H1 (cell line): ENCODE data around the gene NFASC. TPM values are rescaled to one million over a fixed set of nuclear protein-coding genes. Genes with fewer than 3 reads are reported as not detected.

Source experiments
- CTCF ChIA-PET: fragments of 300-600 bp; sonication (Branson Sonifier 250); formaldehyde crosslinking; loops from one replicate; lab custom pipeline; 2021; ENCODE audit not compliant: partially characterized antibody; lab: Charles Lee
- POLR2A ChIA-PET: fragments of 300-600 bp; sonication (Branson Sonifier 250); formaldehyde crosslinking; loops from one replicate; lab custom pipeline; 2021; ENCODE audit warnings: inconsistent platforms; ENCODE audit not compliant: partially characterized antibody; lab: Charles Lee
- DNase-seq, 2 experiments: peaks; one replicate each; pipeline versions ENCODE4 v3.0.0 to v3.0.0-alpha.2; 2010 to 2022; ENCODE audit warnings: low spot score in 2 of 2, low read depth in 1 of 2, mixed read lengths in 1 of 2
- FAIRE-seq: peaks from 2 replicates; lab custom pipeline; 2011; peaks lifted over from hg19 to GRCh38; lab: Jason Lieb, UNC
- H2AFZ ChIP-seq: 2 replicates; pipeline ENCODE4 v1.8.1; 2012; ENCODE audit warnings: low read length, inconsistent platforms
- H2AK5ac ChIP-seq: 2 replicates; pipeline ENCODE4 v1.6.1; 2013; ENCODE audit warnings: low read depth, low read length
- H2BK120ac ChIP-seq: replicated peaks from 2 replicates; pipeline ENCODE3; 2013; ENCODE audit warnings: low read depth, low read length, inconsistent platforms
- H2BK12ac ChIP-seq: 2 replicates; pipeline ENCODE4 v1.6.1; 2013; ENCODE audit warnings: low read depth, low read length
- H2BK15ac ChIP-seq: 2 replicates; pipeline ENCODE4 v1.6.1; 2013; ENCODE audit warnings: low read length
- H2BK20ac ChIP-seq: 2 replicates; pipeline ENCODE4 v1.6.1; 2013; ENCODE audit warnings: low read length
- H2BK5ac ChIP-seq: 2 replicates; pipeline ENCODE4 v1.6.1; 2013; ENCODE audit warnings: low read depth, low read length
- H3K14ac ChIP-seq: 2 replicates; pipeline ENCODE4 v1.6.1; 2013; ENCODE audit warnings: inconsistent platforms; ENCODE audit not compliant: insufficient read length
- H3K18ac ChIP-seq: 2 replicates; pipeline ENCODE4 v1.6.1; 2013; ENCODE audit warnings: low read length; ENCODE audit errors: extremely low read depth
- H3K23ac ChIP-seq: 2 replicates; pipeline ENCODE4 v1.6.1; 2013; ENCODE audit warnings: inconsistent platforms; ENCODE audit not compliant: insufficient read length
- H3K23me2 ChIP-seq: 2 replicates; pipeline ENCODE4 v1.6.1; 2013; ENCODE audit warnings: low read depth, low read length
- H3K27ac ChIP-seq: 2 replicates; pipeline ENCODE4 v1.6.1; 2011; ENCODE audit warnings: low read depth, low read length, inconsistent platforms
- H3K27me3 ChIP-seq, 4 experiments: replicated peaks in 1 of 4; 1 replicate in 1 of 4; 2 replicates in 3 of 4; pipeline versions ENCODE4 v1.6.1 to v1.8.1; 2011 to 2013; ENCODE audit warnings: low read length in 3 of 4, mild to moderate bottlenecking in 3 of 4, inconsistent platforms in 2 of 4, mixed read lengths in 2 of 4, moderate library complexity in 1 of 4; ENCODE audit not compliant: control insufficient read depth in 3 of 4, insufficient read depth in 3 of 4; ENCODE audit errors: extremely low read depth in 1 of 4
- H3K36me3 ChIP-seq, 4 experiments: 2 replicates each; pipeline versions ENCODE4 v1.6.1 to v1.8.1; 2011 to 2013; ENCODE audit warnings: mild to moderate bottlenecking in 4 of 4, low read length in 3 of 4, moderate library complexity in 2 of 4, control low read depth in 1 of 4, inconsistent platforms in 1 of 4; ENCODE audit not compliant: insufficient read depth in 4 of 4, control insufficient read depth in 2 of 4
- H3K4ac ChIP-seq: replicated peaks from 2 replicates; pipeline ENCODE3; 2013; ENCODE audit warnings: low read length, low read depth, mixed read lengths, inconsistent platforms; ENCODE audit not compliant: insufficient read length
- H3K4me1 ChIP-seq, 4 experiments: replicated peaks in 1 of 4; 1 replicate in 1 of 4; 2 replicates in 3 of 4; pipeline versions ENCODE4 v1.6.1 to v1.8.1; 2011 to 2013; ENCODE audit warnings: low read length in 3 of 4, inconsistent platforms in 2 of 4, mixed read lengths in 1 of 4; ENCODE audit not compliant: insufficient read depth in 4 of 4, control insufficient read depth in 3 of 4
- H3K4me2 ChIP-seq, 2 experiments: 2 replicates each; pipeline versions ENCODE4 v1.6.1 to v1.8.1; 2011 to 2013; ENCODE audit warnings: low read depth in 2 of 2, low read length in 2 of 2, control low read depth in 1 of 2, inconsistent platforms in 1 of 2, mild to moderate bottlenecking in 1 of 2; ENCODE audit not compliant: insufficient read depth in 1 of 2
- H3K4me3 ChIP-seq, 4 experiments: fragments of 200-600, 300-600 bp in 1 of 4; sonication (generic), shearing (Covaris generic), sonication (Bioruptor Twin) in 1 of 4; 2 replicates each; pipeline versions ENCODE4 v1.5.1 to v1.8.1; 2011 to 2016; ENCODE audit warnings: low read length in 4 of 4, low read depth in 3 of 4, control low read depth in 2 of 4, inconsistent platforms in 2 of 4, mild to moderate bottlenecking in 2 of 4, mixed read lengths in 1 of 4, moderate library complexity in 1 of 4; ENCODE audit not compliant: insufficient read depth in 2 of 4; ENCODE audit errors: extremely low read depth in 1 of 4
- H3K56ac ChIP-seq: replicated peaks from 2 replicates; pipeline ENCODE3; 2013; ENCODE audit warnings: low read depth, mild to moderate bottlenecking, mixed read lengths, low read length, inconsistent platforms; ENCODE audit not compliant: insufficient read length
- H3K79me1 ChIP-seq: 2 replicates; pipeline ENCODE4 v1.6.1; 2013; ENCODE audit warnings: low read depth, low read length, control low read depth
- H3K79me2 ChIP-seq, 2 experiments: 2 replicates each; pipeline versions ENCODE4 v1.6.1 to v1.8.1; 2012 to 2013; ENCODE audit warnings: low read length in 2 of 2, mild to moderate bottlenecking in 2 of 2, inconsistent platforms in 1 of 2; ENCODE audit not compliant: insufficient read depth in 2 of 2, control insufficient read depth in 1 of 2
- H3K9ac ChIP-seq, 4 experiments: replicated peaks in 1 of 4; 1 replicate in 1 of 4; 2 replicates in 3 of 4; pipeline versions ENCODE4 v1.6.1 to v1.8.1; 2011 to 2013; ENCODE audit warnings: low read depth in 3 of 4, low read length in 3 of 4, control low read depth in 2 of 4, mild to moderate bottlenecking in 2 of 4, moderate library complexity in 2 of 4, inconsistent platforms in 1 of 4; ENCODE audit errors: extremely low read depth in 1 of 4
- H3K9me3 ChIP-seq, 2 experiments: 2 replicates each; pipeline versions ENCODE4 v1.6.1 to v1.8.1; 2012 to 2013; ENCODE audit warnings: mild to moderate bottlenecking in 2 of 2, moderate library complexity in 2 of 2, control low read depth in 1 of 2, inconsistent platforms in 1 of 2, low read depth in 1 of 2, low read length in 1 of 2, mixed read lengths in 1 of 2; ENCODE audit not compliant: insufficient read depth in 2 of 2
- H4K20me1 ChIP-seq, 2 experiments: replicated peaks in 1 of 2; 2 replicates each; pipeline versions ENCODE3 to v1.8.1; 2011 to 2013; ENCODE audit warnings: inconsistent platforms in 2 of 2, low read length in 2 of 2, mild to moderate bottlenecking in 1 of 2; ENCODE audit not compliant: insufficient read depth in 2 of 2, control insufficient read depth in 1 of 2
- H4K5ac ChIP-seq: 2 replicates; pipeline ENCODE4 v1.6.1; 2013; ENCODE audit warnings: low read length, low read depth, mixed read lengths, inconsistent platforms; ENCODE audit not compliant: insufficient read length
- H4K8ac ChIP-seq: 2 replicates; pipeline ENCODE4 v1.8.0; 2013; ENCODE audit warnings: mild to moderate bottlenecking, moderate library complexity, low read length, inconsistent platforms; ENCODE audit not compliant: insufficient read depth; ENCODE audit errors: extremely low read depth
- H4K91ac ChIP-seq: replicated peaks from 2 replicates; pipeline ENCODE3; 2013; ENCODE audit warnings: low read length, mixed read lengths, inconsistent platforms; ENCODE audit not compliant: insufficient read length
- BRCA1 ChIP-seq: IDR thresholded peaks from 2 replicates; pipeline ENCODE4 v1.6.1; 2012; ENCODE audit warnings: low read depth, low read length, improper control_type of control experiment
- CBX8 ChIP-seq: fragments of 300-800, 300-1000 bp; sonication (generic); IDR thresholded peaks from 2 replicates; pipeline ENCODE4 v1.7.1; 2016; ENCODE audit warnings: low read depth, low read length, borderline replicate concordance
- EZH2 ChIP-seq: fragments of 200-600 bp; sonication (generic); IDR thresholded peaks from 2 replicates; pipeline ENCODE4 v1.7.1; 2012; ENCODE audit warnings: low read depth, mild to moderate bottlenecking, moderate library complexity, low read length, inconsistent platforms; ENCODE audit not compliant: severe bottlenecking
- RFX5 ChIP-seq: IDR thresholded peaks from 2 replicates; pipeline ENCODE4 v1.6.1; 2011; ENCODE audit warnings: low read depth, low read length, improper control_type of control experiment, borderline replicate concordance
- TEAD4 ChIP-seq: IDR thresholded peaks from 2 replicates; pipeline ENCODE4 v1.6.1; 2012; ENCODE audit warnings: low read depth, low read length, inconsistent platforms, mixed read lengths
- YY1 ChIP-seq: IDR thresholded peaks from 2 replicates; pipeline ENCODE4 v1.6.1; 2011; ENCODE audit warnings: low read depth, mild to moderate bottlenecking, low read length
- WGBS, 2 experiments: shearing (Covaris generic) in 1 of 2; methylation state at CpG; one replicate each; pipeline versions ENCODE4 v1.1.6 to v1.1.7; 2013 to 2015; ENCODE audit warnings: low lambda C conversion rate in 2 of 2, mixed read lengths in 2 of 2, inconsistent platforms in 1 of 2, low coverage in 1 of 2, missing lambda C conversion rate in 1 of 2; ENCODE audit not compliant: insufficient replicate concordance in 2 of 2, insufficient coverage in 1 of 2, insufficient read length in 1 of 2; ENCODE audit errors: extremely low coverage in 1 of 2, missing lambda C conversion rate in 1 of 2; 5-methylcytosine and 5-hydroxymethylcytosine counted together
- polyA plus RNA-seq, 7 experiments: library from polyadenylated mRNA; depleted of rRNA in 3 of 7; stranded (reverse) in 5 of 7; unstranded in 2 of 7; fragments of >200 nt in 5 of 7; fragments of 200-250 nt in 2 of 7; gene quantifications; 1 replicate in 5 of 7; 2 replicates in 1 of 7; 4 replicates in 1 of 7; pipeline versions ENCODE4 v1.2.1 to v1.2.3, GENCODE V29; 2011 to 2013; ENCODE audit warnings: missing spikeins in 2 of 7, mixed read lengths in 2 of 7
- total RNA-seq: library from RNA; stranded (reverse); fragmentation: NEBNext Ultra II Directional; extraction: Animal tissue kit (Norgen Biotek cat#: 25700); gene quantifications from 2 replicates; pipeline ENCODE4 v1.2.1, GENCODE V29; 2021

NFASC gene
- total and polyA plus RNA-seq, 2 of the 8 experiments (the other 6 are each of a cell fraction or from before 2014, with no cell fraction given), result 5.0 to 15.2 TPM

GRCh38 chr1:204996981-204997380, 126.3 kb downstream of the NFASC start:
- H4K91ac ChIP-seq, result no peak overlapping the region
- H3K27me3 ChIP-seq, result no peaks in the 10 kb centered on the region; a peak in 1 of 7 replicates
- no peak overlapping the region for H3K56ac ChIP-seq
- DNase-seq (no peak), FAIRE-seq (no peak)
- H3K79me1 ChIP-seq, result no peaks in the 10 kb centered on the region
- H2AK5ac ChIP-seq, result no peak overlapping the region; the same call in 1 of the 2 replicates
- no peak overlapping the region for H3K9ac ChIP-seq
- no peak overlapping the region for H2AFZ ChIP-seq
- CTCF ChIA-PET, result interaction anchor here (1.2 to 33.8 kb wide), 5 partner anchors 8 to 68 kb away, joined by 4 to 1336 read pairs (median 76); partner anchors contain the start of gene TMEM81
- H3K36me3 ChIP-seq, result no peaks in the 10 kb centered on the region
- peaks cover 2 to 7% (median 2%) of the 10 kb centered on the region in 4 experiments; a peak in 6 of 7 replicates for H3K4me1 ChIP-seq
- POLR2A ChIA-PET, result no interaction called here
- H3K23ac ChIP-seq, result no peak overlapping the region
- H3K4ac ChIP-seq, result no peak overlapping the region
- H4K5ac ChIP-seq, result no peak overlapping the region
- no peaks in the 10 kb centered on the region for H4K20me1 ChIP-seq
- H2BK5ac ChIP-seq, result no peak overlapping the region
- H2BK12ac ChIP-seq, result no peak overlapping the region
- no peaks in the 10 kb centered on the region for H3K9me3 ChIP-seq
- no peak overlapping the region for H2BK15ac ChIP-seq
- H3K18ac ChIP-seq, result no peak overlapping the region
- H3K4me2 ChIP-seq, result no peak overlapping the region
- no peak overlapping the region for H3K14ac ChIP-seq
- no peak overlapping the region for H2BK20ac ChIP-seq
- H2BK120ac ChIP-seq, result no peak overlapping the region
- WGBS, 2 experiments, result 90% methylated on average over 22 of the region's 22 CpGs; no CpG with 5 or more reads in 1 of the 2 experiments
- no peak overlapping the region for H3K4me3 ChIP-seq
- no peak for TF ChIP-seq CBX8
- no peak for TF ChIP-seq TEAD4
- no peak for TF ChIP-seq RFX5
- TF ChIP-seq BRCA1, result no peak
- no peak for TF ChIP-seq YY1
- no peak for TF ChIP-seq EZH2
- no peaks in the 10 kb centered on the region for H3K23me2 ChIP-seq
- no peak overlapping the region for H4K8ac ChIP-seq
- H3K27ac ChIP-seq, result no peak overlapping the region
- no peaks in the 10 kb centered on the region for H3K79me2 ChIP-seq
